Stimulated activated CD4-positive, alpha-beta T cell treated with anti-CD3 and anti-CD28 coated beads, Interleukin-15, amount 100 ng/mL, for 48 hours (primary cell): Measurements from ENCODE around the gene SCAMP2.

Experiments used
- DNase-seq, 2 donors: peaks; one replicate each; pipeline ENCODE4 v3.0.0-alpha.2; 2020; ENCODE audit warnings: low read depth in 2 of 2

The SCAMP2 gene

GRCh38 chr15:74795966-74796625, 77.1 kb downstream of the SCAMP2 start:
- DNase-seq: no peak

GRCh38 chr15:74794970-74795349, 78.2 kb downstream of the SCAMP2 start:
- DNase-seq: no peak

- no peak for DNase-seq
These were observed 78.8 kb downstream of the SCAMP2 start for GRCh38 chr15:74794248-74794969.
